Calu3 (cell line): ENCODE measurements around the gene ITPR2. TPM values are rescaled to one million over a fixed set of nuclear protein-coding genes. Genes with fewer than 3 reads are reported as not detected.
"Not testable (repeated sequence)": the region's sequence is repeated elsewhere in the genome, so short reads cannot be mapped to it uniquely, and the experiment has no call there.

Source experiments
- BruUV-seq: library from RNA; stranded (reverse); fragments of 400-500 nt; replicated peaks from 2 replicates; lab custom pipeline; 2021; lab: Mats Ljungman, UMichigan
- CTCF ChIA-PET: fragments of 300-600 bp; sonication (Branson Sonifier 250); formaldehyde crosslinking; loops from one replicate; lab custom pipeline; 2022; ENCODE audit warnings: antibody characterized with exemption; lab: Charles Lee
- DNase-seq: peaks from one replicate; pipeline ENCODE4 v3.0.0; 2022
- H3K27ac Mint-ChIP-seq: one replicate; pipeline ENCODE4 v1.8.0; 2022; ENCODE audit warnings: mixed read lengths; ENCODE audit not compliant: unreplicated experiment
- H3K27me3 Mint-ChIP-seq: one replicate; pipeline ENCODE4 v1.8.0; 2022; ENCODE audit warnings: mixed read lengths; ENCODE audit not compliant: unreplicated experiment
- H3K36me3 Mint-ChIP-seq: one replicate; pipeline ENCODE4 v1.8.0; 2022; ENCODE audit warnings: mild to moderate bottlenecking, moderate library complexity, mixed read lengths; ENCODE audit not compliant: insufficient read depth, unreplicated experiment
- H3K4me1 Mint-ChIP-seq: one replicate; pipeline ENCODE4 v1.8.0; 2022; ENCODE audit warnings: mild to moderate bottlenecking, low read depth, mixed read lengths; ENCODE audit not compliant: unreplicated experiment
- H3K4me3 Mint-ChIP-seq: one replicate; pipeline ENCODE4 v1.8.0; 2022; ENCODE audit warnings: mild to moderate bottlenecking, low read depth, moderate library complexity, mixed read lengths; ENCODE audit not compliant: unreplicated experiment
- H3K9me3 Mint-ChIP-seq: one replicate; pipeline ENCODE4 v1.8.0; 2022; ENCODE audit warnings: low read depth, mixed read lengths; ENCODE audit not compliant: unreplicated experiment
- intact Hi-C: fragments of 100-400 bp; cut with micrococcal nuclease; formaldehyde crosslinking; loops from one replicate; pipeline ENCODE4 v1.10.0; 2022; ENCODE audit not compliant: unreplicated experiment
- total RNA-seq: library from RNA; stranded (reverse); gene quantifications from 2 replicates; pipeline ENCODE4 v1.2.3, GENCODE V29; 2022
- TF ChIP-seq, protein P1 (sequence below): fragments of 200-600 bp; IDR thresholded peaks from one replicate; pipeline ENCODE4 v1.8.0; 2022; ENCODE audit warnings: antibody characterized with exemption; ENCODE audit not compliant: unreplicated experiment

ITPR2 gene
- total RNA-seq, 1 experiment from 2014 or later, result 2.5 TPM

DNA sequence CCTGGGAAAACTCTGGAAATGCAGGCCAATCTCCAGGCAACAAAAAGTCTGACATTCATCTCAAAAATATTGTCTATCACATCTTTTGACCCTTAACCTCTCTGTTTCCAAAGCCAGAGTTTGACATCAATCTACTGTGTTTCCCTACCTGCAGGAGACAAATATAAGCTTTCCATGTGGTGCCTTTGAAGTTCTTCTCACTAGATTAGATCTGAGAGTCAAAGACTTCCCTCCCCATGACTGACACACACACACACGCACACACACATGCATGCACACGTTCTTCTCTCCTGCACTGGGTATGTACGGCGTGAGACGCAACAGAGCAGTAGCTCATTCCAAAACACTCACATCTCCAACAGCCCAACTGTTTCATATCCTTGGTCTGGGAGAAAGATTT, 8.1 kb upstream of the ITPR2 start:
- TF ChIP-seq, protein P1, sequence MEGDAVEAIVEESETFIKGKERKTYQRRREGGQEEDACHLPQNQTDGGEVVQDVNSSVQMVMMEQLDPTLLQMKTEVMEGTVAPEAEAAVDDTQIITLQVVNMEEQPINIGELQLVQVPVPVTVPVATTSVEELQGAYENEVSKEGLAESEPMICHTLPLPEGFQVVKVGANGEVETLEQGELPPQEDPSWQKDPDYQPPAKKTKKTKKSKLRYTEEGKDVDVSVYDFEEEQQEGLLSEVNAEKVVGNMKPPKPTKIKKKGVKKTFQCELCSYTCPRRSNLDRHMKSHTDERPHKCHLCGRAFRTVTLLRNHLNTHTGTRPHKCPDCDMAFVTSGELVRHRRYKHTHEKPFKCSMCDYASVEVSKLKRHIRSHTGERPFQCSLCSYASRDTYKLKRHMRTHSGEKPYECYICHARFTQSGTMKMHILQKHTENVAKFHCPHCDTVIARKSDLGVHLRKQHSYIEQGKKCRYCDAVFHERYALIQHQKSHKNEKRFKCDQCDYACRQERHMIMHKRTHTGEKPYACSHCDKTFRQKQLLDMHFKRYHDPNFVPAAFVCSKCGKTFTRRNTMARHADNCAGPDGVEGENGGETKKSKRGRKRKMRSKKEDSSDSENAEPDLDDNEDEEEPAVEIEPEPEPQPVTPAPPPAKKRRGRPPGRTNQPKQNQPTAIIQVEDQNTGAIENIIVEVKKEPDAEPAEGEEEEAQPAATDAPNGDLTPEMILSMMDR, result no peak
- H3K9me3 Mint-ChIP-seq, result no peaks in the 10 kb centered on the region
- no peaks in the 10 kb centered on the region for H3K36me3 Mint-ChIP-seq
- CTCF ChIA-PET, result no interaction called here
- peaks cover 2% of the 10 kb centered on the region for H3K4me1 Mint-ChIP-seq
- no peak overlapping the region for H3K4me3 Mint-ChIP-seq
- no peak for DNase-seq
- H3K27me3 Mint-ChIP-seq, result peaks cover 9% of the 10 kb centered on the region
- no peak overlapping the region for H3K27ac Mint-ChIP-seq
- BruUV-seq, result no TSS peak
- intact Hi-C loops, result no loop called here

DNA sequence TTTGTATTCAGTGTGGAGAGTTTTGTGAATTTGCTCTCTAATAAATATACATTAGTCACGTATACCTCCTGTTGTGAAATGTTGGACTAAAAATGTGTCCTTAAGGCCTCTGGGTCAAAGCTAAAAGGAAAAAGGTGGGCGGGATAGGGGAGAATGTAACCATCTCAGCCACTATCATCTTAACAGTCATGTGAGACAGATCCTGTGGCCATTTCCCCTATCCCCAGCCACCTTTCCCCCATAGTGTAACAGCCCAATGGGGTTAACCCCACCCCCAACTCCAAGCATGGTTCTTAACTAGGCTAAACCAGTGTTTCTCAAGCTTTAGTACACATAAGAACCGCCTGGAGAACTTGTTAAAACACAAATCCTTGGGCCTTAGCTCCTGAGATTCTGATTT, 6.5 kb upstream of the ITPR2 start:
- TF ChIP-seq, protein P1, result no peak
- no TSS peak for BruUV-seq
- Mint-ChIP-seq H3K27ac (no peak overlapping the region), H3K4me1 (no peaks in the 10 kb centered on the region), H3K27me3 (peaks cover 18% of the 10 kb centered on the region), H3K4me3 (no peak overlapping the region), H3K36me3 (no peaks in the 10 kb centered on the region), H3K9me3 (no peaks in the 10 kb centered on the region)
- no peak for DNase-seq
- CTCF ChIA-PET, result no interaction called here
- intact Hi-C loops, result no loop called here

DNA sequence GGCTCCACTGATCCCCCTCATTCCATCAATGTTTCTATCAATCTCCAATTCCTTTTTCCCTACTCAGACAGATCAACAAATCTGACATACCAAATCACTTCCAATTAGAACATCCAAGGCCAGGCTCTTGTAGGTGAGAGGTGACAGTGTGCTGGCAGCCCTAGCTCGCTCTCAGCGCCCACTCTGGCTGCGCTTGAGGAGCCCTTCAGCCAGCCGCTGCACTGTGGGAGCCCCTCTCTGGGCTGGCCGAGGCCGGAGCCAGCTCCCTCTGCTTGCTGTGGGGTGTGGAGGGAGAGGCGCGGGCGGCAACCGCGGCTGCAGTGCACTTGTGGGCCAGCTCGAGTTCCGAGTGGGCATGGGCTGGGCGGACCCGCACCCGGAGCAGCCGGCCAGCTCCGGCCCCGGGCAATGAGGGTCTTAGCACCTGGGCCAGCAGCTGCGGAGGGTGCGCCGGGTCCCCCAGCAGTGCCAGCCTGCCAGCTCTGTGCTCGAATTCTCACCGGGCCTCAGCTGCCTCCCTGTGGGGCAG, 6.0 kb upstream of the ITPR2 start:
- H3K4me1 Mint-ChIP-seq, result peaks cover 3% of the 10 kb centered on the region
- DNase-seq, result no peak
- H3K36me3 Mint-ChIP-seq, result peaks cover 2% of the 10 kb centered on the region
- CTCF ChIA-PET, result no interaction called here
- no peak overlapping the region for H3K4me3 Mint-ChIP-seq
- no peaks in the 10 kb centered on the region for H3K9me3 Mint-ChIP-seq
- peaks cover 23% of the 10 kb centered on the region for H3K27me3 Mint-ChIP-seq
- BruUV-seq, result no TSS peak
- no peak overlapping the region for H3K27ac Mint-ChIP-seq
- TF ChIP-seq, protein P1, result no peak
- intact Hi-C loops, result no loop called here

DNA sequence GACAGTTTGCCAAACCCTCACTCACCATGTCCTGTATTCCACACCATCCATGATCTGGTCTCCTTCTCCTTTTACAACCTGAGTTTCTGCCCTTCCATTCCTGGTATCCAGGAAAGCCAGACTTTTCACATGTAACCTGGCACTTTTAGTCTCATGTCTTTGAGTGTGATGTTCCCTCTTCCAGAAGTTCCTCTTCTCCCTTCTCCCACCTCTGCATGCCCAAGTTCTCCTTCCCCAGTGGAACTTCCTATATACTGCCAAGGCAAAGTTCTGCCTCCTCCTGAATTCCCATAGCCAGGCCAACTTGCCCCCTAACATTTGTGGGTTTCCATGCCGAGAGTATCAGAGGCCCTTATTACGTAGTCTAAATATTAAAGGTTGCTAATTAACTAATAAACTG, 3.2 kb upstream of the ITPR2 start:
- no peak overlapping the region for H3K4me3 Mint-ChIP-seq
- H3K27me3 Mint-ChIP-seq, result peaks cover 26% of the 10 kb centered on the region
- no TSS peak for BruUV-seq
- no peak overlapping the region for H3K27ac Mint-ChIP-seq
- no peaks in the 10 kb centered on the region for H3K9me3 Mint-ChIP-seq
- H3K4me1 Mint-ChIP-seq, result peaks cover 9% of the 10 kb centered on the region
- CTCF ChIA-PET, result no interaction called here
- peaks cover 22% of the 10 kb centered on the region for H3K36me3 Mint-ChIP-seq
- TF ChIP-seq, protein P1, result no peak
- intact Hi-C loops, result no loop called here
- no peak for DNase-seq

DNA sequence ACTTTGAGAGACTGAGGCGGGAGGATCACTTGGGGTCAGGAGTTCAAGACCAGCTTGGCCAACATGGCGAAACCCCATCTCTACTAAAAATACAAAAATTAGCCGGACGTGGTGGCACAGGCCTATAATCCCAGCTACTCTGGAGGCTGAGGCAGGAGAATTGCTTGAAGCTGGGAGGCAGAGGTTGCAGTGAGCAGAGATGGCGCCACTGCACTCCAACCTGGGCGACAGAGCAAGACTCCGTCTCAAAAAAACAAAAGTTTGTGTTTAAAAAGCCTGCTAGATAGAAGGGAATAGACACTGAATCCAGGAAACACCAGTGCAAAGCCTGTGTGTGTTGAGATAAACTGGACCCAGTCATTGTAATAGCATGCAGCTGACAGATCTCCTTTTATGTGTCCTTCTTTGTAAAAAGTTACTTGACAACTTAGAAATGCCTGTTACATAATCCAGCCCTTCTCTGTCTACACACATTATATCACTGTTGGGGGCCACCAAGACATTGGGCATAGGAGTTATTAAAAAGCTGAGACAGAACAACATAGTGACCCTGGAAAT, 1.6 kb upstream of the ITPR2 start:
- not testable (repeated sequence) for BruUV-seq

More for the DNA sequence above, 1.6 kb upstream of the ITPR2 start:
- H3K27ac Mint-ChIP-seq, DNase-seq, H3K4me3 Mint-ChIP-seq, H3K4me1 Mint-ChIP-seq, intact Hi-C loops, H3K9me3 Mint-ChIP-seq: not testable (repeated sequence)
- CTCF ChIA-PET, result interaction anchor here (1.4 kb wide), 1 partner anchor 98 kb away, joined by 4 read pairs; no protein-coding TSS in a partner anchor
- peaks cover 26% of the 10 kb centered on the region for H3K27me3 Mint-ChIP-seq
- peaks cover 22% of the 10 kb centered on the region for H3K36me3 Mint-ChIP-seq
